HG02943 (cell line): ENCODE measurements around the gene EFHD2.
A peak's percentile ranks its signal among the peaks of the same experiment; 100 is the strongest.
"Not testable (repeated sequence)": the region's sequence is repeated elsewhere in the genome, so short reads cannot be mapped to it uniquely, and the experiment has no call there.

Source experiments
- ATAC-seq: cut with Tn5 transposase; IDR thresholded peaks from one replicate; pipeline ENCODE4 v1.9.1; 2021; ENCODE audit warnings: mild to moderate bottlenecking, low read depth, moderate library complexity; ENCODE audit not compliant: unreplicated experiment

The EFHD2 gene

DNA sequence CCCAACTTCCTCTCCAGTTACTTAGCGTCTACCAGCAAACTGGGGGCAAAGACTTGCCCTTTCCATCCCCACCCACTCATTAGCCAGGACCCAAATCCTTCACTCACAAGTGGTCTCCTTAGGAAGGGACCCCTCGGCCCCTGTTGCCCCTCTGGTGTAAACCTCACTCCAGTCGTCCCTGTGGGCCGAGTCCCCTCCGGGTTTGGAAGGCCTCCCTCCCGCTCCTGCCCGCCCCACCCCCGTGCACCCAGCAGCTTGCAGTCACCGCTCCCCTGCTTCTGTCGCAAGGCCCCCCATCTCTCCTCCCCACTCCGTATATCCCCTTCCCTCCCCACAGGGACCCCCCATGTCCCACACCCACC is 1.2 kb downstream of the EFHD2 start:
- no peak for ATAC-seq

DNA sequence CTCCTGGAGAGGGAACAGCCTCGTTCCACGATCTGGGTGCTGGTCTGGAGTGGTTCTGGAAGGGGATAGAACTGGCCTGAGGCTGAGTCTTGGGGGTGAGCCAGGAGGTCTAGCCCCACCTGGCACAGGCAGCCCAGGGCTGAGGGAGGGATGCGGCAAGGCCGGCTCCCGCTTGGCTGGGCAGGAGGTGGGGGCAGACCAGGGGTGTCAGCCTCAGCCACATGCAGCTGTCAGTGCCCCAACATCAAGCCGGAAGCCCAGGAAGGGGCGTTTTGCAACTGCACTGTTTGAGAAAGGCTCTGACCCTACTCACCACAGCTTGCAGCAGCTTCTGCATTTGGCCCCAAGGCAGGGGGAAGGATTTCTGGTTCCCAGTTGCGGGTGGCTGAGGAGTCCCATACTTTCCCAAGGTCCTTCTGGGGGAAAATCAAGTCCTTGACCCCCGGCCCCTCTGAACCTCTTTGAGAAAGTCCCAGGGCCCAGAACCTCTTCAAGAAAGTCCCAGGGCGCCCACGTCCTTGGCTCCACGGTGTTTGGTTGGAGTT is 2.0 kb downstream of the EFHD2 start:
- peak; percentile 59 for ATAC-seq

DNA sequence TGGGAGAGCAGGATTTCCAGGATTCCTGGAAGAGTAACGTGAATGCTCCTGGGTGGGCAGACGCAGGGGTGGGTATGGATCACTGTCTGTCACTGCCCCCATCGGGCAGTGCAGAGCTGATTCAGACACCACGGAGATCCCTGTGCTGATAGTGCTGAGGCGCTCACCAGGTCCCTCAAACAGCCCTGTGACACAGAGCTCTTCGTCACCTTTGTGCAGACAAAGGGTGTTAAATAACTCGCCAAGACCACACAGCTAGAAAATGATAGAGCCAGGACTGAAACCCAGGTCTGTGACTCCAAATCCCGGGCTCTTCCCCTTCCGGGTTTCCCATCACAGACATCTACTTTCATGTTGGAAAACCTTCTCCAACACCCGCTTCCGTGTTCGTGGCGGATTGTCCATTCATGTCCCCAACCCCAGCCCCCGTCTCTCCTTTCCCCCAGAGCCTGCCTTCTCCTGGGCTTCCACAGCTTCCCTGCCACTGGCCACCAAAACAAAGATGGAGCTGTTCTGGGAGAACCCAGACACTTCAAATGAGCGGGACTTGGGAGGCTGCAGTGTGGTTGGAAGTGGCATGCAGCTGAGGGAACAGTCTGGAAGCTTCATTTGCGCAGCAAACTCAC is 2.6 kb downstream of the EFHD2 start:
- ATAC-seq, result no peak

DNA sequence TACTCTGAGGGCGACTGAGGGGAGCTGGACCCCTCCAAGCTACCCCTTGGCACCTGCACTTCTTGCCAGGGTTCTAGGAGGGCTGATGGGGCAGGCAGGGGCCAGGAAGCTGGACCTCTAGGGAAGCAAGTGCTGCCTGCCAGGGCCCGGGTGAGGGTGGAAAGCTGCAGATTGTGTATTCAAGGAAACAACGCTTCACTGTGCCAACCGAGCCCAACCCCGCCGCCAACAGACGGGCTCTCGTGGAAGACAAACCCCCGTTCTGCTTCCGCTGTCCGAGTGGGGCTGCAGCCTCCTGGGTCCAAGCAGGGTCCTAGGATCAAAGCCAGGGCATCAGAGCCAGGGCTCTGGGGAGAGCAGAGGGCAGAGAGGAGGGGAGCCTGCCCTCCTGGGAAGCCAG is 3.2 kb downstream of the EFHD2 start:
- no peak for ATAC-seq

DNA sequence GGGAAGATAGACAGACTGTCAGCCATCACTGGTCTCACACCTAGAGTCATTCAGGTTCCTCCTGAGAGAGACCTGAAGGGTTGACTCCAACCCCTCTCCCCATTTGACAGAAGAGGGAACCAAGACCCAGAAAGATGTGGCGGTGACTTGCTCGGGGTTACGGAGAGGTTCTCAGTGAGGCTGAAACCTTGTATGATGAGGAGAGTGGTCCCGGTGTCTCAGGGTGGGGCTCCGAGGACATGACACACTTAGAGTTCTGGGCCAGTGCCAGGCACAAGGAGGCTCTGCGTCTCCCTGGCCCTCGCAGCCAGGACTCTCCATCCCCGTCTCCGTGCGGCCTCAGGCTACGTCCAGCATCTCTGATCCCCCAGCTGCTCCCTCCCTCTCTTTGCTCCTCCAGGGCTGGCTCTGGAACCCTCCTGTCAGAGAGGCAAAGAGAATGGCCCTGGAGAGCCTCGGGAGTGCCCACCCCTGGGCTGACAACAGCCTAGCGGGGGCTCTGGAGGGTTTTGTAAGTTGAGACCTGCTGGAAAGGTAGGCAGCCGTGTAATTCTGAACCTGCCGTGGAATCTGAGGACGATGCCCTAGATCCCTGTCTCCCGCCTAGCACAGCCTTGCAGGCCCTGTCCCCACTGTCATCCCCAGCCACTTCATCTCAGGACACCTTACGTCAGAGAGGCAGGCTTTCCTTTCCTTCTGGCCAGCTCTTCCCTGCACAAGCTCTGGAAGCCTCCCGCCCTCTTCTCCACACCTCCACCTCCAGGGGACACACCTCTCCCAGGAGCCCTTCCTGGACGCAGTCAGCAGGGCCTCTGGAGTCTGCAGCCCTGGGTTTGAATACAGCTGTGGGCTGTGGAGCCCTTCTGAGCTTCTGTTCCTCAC is 4.1 kb downstream of the EFHD2 start:
- no peak for ATAC-seq

DNA sequence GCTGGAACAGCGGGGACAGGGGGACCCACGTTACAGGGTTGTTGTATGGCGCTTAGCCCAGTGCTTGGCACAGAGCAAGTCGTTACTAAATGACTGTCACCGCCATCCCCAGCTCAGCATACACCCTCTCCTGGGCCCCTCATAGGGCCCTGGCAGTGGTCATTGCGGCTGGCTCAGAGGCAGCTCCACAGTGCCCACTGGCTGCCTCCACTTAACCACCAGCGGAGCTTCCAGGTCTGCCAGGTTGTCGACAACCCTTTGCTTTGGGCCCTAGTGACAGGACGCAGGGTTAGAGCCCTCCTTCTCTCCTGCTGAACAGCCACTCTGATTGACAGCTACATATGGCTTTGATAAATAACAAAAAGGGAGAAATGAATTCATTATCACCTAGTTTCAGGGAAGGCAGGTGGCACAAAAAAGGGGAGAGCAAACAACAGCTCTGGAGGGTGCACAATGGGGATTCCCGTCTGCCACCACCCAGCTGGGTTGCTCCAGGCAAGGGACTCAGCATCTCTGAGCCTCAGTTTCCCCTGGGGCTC is 4.8 kb downstream of the EFHD2 start:
- ATAC-seq, result no peak

DNA sequence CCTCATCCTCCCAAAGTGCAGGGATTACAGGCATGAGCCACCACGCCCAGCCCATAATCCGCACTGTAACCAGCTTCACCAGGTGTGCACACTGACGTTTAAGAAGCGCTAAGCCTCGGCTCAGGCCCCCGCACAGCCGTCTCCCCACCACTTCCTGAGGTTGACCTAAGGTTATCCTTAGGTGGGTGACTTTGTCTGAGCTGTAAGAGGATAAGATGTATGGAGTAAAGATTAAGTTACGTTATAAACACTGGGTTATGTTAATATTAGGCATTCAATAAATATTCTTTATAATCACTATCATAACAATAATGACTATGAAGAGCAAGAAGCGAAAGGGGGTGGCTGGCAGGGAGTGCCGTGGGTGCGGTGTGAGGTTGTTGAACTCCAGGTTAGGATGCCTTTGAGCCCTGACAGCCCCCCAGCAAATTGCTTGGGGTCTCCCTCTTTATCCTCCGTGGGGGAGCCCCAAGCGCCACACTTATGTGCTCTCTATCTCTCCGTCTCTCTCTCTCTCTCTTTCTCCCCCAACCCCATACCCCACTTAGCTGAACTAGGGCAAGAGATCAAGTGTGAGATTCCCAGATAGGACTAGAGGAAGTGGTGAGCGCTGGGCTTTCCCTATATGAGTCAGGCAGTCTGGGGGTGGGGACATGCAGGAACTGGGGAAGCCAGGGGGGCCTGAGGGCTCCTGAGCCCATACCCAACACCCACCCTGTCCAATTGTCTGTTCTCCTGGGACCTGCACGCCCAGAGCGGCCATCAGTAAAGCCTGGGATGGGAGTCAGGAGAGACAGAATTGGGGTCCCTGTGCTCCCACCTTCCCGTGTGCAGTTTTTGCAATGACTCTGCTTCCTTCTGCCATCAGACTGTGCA is 7.6 kb downstream of the EFHD2 start:
- no peak for ATAC-seq

DNA sequence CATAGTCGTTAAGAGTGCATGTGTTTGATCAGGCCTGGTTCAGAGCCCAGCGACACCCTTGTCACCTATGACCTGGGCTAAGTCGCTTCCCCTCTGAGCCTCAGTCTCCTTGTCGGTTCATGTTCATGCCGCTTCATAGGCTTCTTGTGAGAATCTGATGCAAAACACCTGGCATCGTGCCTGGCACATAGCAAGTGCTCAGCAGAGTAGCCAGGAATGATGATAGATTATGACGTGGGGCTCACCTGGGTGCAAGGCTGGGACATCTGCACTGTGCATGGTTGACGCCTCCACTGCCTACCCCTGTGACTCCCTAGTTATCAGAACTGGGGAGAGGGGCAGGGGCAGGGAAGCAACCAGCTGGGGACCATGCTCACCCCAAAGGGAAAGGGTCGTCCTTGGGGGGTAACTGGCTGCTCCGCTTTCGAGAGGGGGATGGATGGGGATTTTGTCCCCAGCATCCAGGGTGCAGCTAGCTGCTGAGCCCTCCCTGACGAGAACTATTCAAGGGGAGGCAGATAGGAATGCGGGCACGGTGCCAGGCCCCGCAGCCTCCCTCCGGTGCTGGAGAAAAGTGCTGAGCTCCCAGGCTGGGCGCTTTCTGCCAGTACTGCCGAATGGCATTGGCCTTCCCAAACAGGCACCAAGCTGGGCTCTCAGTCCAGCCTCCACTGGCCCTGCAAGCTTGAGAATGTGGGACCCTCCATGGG is 9.3 kb downstream of the EFHD2 start:
- no peak for ATAC-seq

DNA sequence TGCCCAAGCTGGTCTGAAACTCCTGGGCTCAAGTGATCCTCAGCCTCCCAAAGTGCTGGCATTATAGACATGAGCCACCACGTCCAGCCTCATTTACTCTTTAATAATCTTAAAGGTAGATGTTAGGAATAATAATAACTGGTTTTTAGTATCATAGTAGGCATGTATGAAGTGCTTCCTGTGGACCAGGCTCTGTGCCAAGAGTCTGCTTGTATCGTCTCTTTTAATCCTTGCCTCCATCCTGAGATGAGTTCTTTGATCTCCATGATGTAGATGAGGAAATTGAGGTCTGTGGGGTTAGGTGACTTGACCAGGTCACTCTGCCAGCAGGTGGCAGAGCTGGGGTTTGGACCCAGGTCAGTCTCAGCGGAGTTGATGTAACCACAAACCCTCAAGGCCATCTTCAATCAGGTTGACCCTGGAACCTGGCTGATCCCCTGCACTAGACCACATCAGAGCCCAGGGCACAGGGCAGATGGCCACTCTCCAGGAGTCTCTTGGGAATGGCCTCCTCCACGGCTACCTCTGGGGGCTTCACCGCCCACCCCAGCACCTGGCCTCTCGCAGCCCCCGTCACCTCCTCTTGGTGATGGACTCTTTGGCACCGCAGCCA is 11.3 kb downstream of the EFHD2 start:
- ATAC-seq, result no peak

DNA sequence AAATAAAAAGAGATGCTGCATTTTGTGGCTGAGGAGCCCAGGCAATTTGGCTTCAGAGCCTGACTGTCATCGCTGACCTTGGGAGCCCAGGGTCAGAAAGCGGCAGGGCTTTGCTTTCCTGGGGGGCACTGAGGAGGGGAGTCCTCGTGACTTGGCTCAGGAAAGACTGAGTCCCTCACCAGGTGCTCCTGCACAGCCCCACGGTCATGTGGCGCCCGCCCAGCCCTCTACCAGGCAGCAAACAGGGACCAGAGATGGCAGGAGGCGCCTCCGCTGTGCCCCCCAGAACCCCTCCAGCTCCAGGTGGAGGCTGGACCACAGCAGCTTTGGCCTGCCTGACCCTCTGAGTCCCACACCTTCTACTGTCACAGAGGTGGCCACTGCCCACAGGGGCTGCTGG is 13.2 kb downstream of the EFHD2 start:
- ATAC-seq, result no peak

DNA sequence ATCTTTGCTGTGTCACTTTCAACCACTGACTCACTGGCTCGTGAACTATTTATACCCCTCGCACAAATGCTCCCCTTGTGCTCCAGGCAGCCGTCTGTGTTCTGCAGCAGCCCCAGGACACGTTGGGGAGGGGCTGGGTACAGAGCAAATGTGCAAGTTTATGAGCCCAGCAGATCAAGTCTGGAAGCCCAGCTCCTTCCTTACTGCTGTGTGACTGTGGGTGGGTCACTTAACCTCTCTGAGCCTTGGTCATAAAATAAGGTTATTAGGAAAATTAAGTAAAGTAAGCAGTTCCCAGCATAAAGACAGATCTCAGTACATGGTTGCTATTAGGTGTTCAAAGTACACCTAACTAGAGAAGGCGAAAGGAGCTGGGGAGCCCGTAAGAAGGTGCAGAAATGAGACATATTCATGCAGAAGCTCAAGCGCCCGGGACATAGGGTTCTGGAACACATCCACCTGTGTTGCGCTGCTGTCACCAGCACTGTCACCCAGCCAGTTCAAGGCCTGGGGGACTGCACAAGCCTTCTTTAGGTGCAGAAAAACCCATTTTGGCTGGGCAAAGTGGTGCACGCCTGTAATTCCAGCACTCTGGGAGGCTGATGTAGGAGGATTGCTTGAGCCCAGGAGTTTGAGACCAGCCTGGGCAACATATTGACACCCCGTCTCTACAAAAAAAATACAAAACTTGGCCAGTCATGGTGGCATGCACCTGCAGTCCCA is 13.8 kb downstream of the EFHD2 start:
- ATAC-seq, result no peak

DNA sequence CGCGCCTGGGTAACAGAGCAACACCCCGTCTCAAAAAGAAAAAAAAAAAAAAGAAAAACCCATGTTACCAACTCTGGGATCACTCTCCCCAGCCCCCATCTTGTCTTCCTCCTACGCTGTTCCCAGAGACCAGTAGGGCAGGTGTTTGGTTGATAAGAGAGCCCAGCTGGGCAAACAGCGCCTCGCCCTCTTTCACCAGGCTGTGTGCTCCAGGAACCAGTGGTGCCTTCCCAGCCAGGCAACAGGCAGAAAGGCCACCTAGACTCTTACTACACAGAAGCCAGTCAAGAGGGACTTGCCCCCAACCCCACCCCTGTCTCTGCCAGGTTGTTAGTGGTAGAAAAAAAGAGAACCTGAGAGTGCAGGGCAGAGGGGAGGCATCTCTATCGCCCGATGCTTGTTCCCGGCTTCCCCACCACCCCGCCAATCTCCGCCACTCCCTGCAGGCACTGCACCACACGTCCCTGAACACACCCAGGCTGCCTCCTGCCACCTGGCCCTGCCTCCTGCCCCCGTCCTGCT is 14.5 kb downstream of the EFHD2 start:
- no peak for ATAC-seq

DNA sequence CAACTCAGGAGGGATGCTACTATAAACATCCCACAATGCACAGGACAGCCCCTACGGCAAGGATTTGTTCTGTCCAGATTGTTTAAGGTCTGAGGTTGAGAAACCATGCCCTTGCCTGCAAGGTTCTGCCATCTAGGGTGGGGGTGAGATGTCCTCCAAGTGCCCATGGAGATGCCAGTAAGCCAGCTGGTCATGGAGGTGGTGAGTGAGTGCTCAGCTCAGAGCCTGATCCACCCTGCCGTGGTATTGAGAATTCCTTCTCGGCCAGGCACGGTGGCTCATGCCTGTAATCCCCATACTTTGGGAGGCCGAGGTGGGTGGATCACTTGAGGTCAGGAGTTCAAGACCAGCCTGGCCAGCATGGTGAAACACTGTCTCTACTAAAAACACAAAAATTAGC is 15.3 kb downstream of the EFHD2 start:
- ATAC-seq, result no peak

DNA sequence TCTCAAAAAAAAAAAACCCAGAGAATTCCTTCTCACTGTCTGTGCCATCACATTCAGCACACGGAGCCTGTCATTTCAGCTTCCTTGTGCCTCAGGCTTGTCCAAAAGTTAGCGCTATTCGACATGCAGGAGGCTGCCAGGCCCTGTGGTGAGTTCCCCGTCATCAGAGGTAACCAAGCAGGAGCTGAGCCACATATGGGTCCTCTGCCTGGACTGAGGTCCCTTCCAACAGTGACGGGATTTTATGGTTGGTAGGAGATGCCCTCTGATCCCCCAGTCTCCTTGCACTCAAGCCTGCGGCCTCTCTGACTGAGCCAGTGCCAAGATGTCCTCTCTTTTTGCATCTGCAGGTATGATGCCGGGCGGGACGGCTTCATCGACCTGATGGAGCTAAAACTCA is 15.8 kb downstream of the EFHD2 start:
- ATAC-seq, result no peak

DNA sequence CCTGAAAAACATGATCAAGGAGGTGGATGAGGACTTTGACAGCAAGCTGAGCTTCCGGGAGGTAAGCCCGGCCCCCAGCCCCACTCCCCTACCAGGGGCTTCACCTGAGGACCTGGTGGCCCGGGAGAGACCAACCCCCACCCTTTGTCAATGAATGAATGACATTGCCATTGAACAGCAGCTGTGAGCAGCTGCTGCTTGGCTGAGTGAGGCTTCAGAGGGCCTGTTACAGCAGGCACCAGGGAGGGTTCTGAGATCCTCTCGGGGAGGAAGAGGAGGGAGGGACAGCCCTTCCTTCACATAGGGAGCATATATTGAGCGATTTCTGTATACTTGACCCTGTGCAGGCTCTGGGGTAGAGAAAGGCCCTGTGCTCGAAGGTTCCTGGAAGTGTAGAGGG is 16.3 kb downstream of the EFHD2 start:
- no peak for ATAC-seq

DNA sequence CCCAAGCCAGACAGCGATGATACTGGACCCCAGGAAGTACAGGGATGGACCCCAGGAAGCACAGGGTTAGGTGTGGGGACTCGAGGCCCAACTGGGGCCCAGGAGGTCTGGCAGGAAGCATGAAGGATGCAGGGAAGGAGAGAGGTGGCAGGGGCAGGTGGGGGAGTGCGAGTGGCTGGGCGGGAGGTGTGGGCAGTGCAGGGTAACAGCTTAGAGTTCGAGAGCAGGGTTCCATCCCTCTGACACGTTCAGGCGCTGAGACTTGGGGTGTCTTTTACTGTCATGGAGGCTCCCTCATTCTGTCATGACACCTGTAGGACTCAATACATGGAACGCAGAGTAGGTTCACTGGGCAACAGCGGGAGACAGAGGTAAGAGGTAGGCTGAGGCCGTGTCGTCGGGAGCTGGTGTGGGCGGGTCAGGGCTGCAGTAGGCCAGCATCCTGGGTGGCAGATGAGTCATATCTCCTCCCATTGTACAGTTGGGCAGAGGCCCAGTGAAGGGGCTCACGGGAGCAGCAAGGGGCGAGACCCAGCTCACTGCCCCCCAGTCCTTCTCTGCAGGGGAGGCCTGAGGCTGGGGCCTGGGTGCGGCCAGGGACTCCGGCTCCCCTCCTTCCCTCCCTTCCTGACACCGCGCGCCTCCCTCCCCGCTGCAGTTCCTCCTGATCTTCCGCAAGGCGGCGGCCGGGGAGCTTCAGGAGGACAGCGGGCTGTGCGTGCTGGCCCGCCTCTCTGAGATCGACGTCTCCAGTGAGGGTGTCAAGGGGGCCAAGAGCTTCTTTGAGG is 17.0 kb downstream of the EFHD2 start:
- no peak for ATAC-seq

DNA sequence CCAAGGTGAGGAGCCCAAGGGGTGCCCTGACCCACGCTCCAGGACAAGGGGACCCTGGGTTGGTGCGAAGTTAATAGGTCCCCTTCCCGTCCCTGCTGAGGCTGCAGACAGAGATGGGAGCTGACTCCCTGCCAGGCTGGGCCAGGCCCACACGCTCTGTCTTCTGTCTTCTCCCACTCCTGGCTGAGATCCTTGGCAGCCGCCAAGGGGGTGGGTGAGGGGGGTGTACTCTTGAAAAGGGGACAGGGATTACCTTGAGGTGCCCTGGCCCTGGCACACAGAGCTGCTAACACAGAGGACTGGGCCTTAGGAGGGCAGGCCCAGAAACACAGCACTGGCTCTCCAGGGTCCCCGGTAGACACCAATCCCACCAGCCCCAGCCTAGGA is 17.6 kb downstream of the EFHD2 start:
- no peak for ATAC-seq

DNA sequence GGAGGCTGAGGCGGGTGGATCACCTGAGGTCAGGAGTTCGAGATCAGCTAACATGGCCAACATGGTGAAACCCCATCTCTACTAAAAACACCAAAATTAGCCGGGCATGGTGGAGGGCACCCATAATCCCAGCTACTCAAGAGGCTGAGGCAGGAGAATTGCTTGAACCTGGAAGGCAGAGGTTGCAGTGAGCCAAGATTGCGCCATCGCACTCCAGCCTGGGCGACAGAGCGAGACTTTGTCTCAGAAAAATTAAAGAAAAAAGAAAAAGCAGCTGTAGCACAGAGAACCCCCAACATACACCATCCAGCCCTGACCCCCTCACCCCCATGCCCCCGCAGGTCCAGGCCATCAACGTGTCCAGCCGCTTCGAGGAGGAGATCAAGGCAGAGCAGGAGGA is 18.6 kb downstream of the EFHD2 start:
- not testable (repeated sequence) for ATAC-seq
